MM.1S (cell line): ENCODE data around the gene RIOK2.
"Not testable (repeated sequence)": the region's sequence is repeated elsewhere in the genome, so short reads cannot be mapped to it uniquely, and the experiment has no call there.

Source experiments
- DNase-seq: peaks from one replicate; pipeline ENCODE4 v3.0.0-alpha.2; 2015
- H2AFZ ChIP-seq: fragments of 300-600 bp; sonication (generic); 2 replicates; pipeline ENCODE4 v1.6.0; 2016; ENCODE audit warnings: antibody characterized with exemption, low read length
- H3F3A ChIP-seq: fragments of 300-600 bp; sonication (generic); 2 replicates; pipeline ENCODE4 v1.6.1; 2016; ENCODE audit warnings: mild to moderate bottlenecking, antibody characterized with exemption, low read length, moderate library complexity, mixed read lengths; ENCODE audit not compliant: insufficient read depth
- H3K27ac ChIP-seq: fragments of 300-600 bp; sonication (generic); 2 replicates; pipeline ENCODE4 v1.5.1; 2016; ENCODE audit warnings: mild to moderate bottlenecking, low read length
- H3K27me3 ChIP-seq: fragments of 300-600 bp; sonication (generic); replicated peaks from 2 replicates; pipeline ENCODE4 v1.6.0; 2016; ENCODE audit warnings: low read length; ENCODE audit not compliant: insufficient read depth
- H3K36me3 ChIP-seq: fragments of 300-600 bp; sonication (generic); replicated peaks from 2 replicates; pipeline ENCODE4 v1.6.1; 2016; ENCODE audit warnings: mild to moderate bottlenecking, low read length, mixed read lengths; ENCODE audit not compliant: insufficient read depth
- H3K4me1 ChIP-seq: fragments of 300-600 bp; sonication (generic); 2 replicates; pipeline ENCODE4 v1.6.1; 2016; ENCODE audit warnings: low read length, mixed read lengths
- H3K4me2 ChIP-seq: fragments of 300-600 bp; sonication (generic); 2 replicates; pipeline ENCODE4 v1.6.0; 2016; ENCODE audit warnings: low read depth, low read length
- H3K4me3 ChIP-seq: fragments of 300-600 bp; sonication (generic); 2 replicates; pipeline ENCODE4 v1.5.1; 2016; ENCODE audit warnings: low read length, mixed read lengths
- H3K79me2 ChIP-seq: fragments of 300-600 bp; sonication (generic); 2 replicates; pipeline ENCODE4 v1.6.1; 2016; ENCODE audit warnings: mixed run types, low read length, mixed read lengths
- H3K9ac ChIP-seq: fragments of 300-600 bp; sonication (generic); 2 replicates; pipeline ENCODE4 v1.6.1; 2016; ENCODE audit warnings: low read length, mixed read lengths
- H3K9me2 ChIP-seq: fragments of 300-600 bp; sonication (generic); replicated peaks from 2 replicates; pipeline ENCODE4 v1.6.1; 2016; ENCODE audit warnings: mild to moderate bottlenecking, low read length, mixed read lengths; ENCODE audit not compliant: insufficient read depth
- H3K9me3 ChIP-seq: fragments of 300-600 bp; sonication (generic); replicated peaks from 2 replicates; pipeline ENCODE4 v1.6.1; 2016; ENCODE audit warnings: mild to moderate bottlenecking, low read length, mixed read lengths; ENCODE audit not compliant: insufficient read depth
- H4K20me1 ChIP-seq: fragments of 300-600 bp; sonication (generic); 2 replicates; pipeline ENCODE4 v1.6.1; 2016; ENCODE audit warnings: mild to moderate bottlenecking, low read length, moderate library complexity, mixed read lengths; ENCODE audit not compliant: insufficient read depth
- CTCF ChIP-seq: fragments of 300-600 bp; sonication (generic); IDR thresholded peaks from 2 replicates; pipeline ENCODE4 v1.5.1; 2016; ENCODE audit warnings: antibody characterized with exemption, low read length, mixed read lengths
- EZH2 ChIP-seq: fragments of 300-600 bp; sonication (generic); optimal IDR thresholded peaks from 2 replicates; pipeline ENCODE3; 2017; ENCODE audit warnings: low read depth, mild to moderate bottlenecking, antibody characterized with exemption, low read length, mixed read lengths
- EZH2phosphoT487 ChIP-seq: fragments of 300-600 bp; sonication (generic); IDR thresholded peaks from 2 replicates; pipeline ENCODE4 v1.6.1; 2018; ENCODE audit warnings: antibody characterized with exemption, low read length

Gene RIOK2

DNA sequence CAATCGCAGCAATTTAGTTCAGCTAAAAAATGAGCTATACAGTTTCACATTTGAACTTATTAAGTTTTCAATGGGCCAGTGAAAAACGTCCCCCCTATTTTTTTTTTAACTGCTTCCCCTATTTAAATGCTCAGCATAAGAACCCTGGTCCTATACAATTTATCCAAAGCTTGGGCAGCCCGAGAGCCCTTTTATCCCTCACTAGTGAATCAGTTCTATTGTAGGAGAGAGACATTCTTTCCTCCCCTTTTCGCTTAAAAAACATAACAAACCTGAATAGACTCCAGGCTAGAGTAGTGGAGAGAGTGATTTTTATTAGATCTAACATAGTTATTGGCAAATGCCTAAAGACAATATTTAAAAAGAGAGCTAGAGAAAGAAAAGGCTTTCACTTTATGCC is 42.0 kb downstream of the RIOK2 start:
- no peaks in the 10 kb centered on the region for H3K79me2 ChIP-seq
- H3K27ac ChIP-seq, result no peak overlapping the region
- H3K36me3 ChIP-seq, result no peaks in the 10 kb centered on the region
- H3K4me2 ChIP-seq, result no peak overlapping the region
- H3K4me3 ChIP-seq, result no peak overlapping the region
- no peak for DNase-seq
- H4K20me1 ChIP-seq, result no peaks in the 10 kb centered on the region
- no peaks in the 10 kb centered on the region for H3K9me3 ChIP-seq
- TF ChIP-seq EZH2, result no peak
- H3K4me1 ChIP-seq, result no peaks in the 10 kb centered on the region
- no peaks in the 10 kb centered on the region for H3K9me2 ChIP-seq
- H2AFZ ChIP-seq, result no peak overlapping the region
- H3K9ac ChIP-seq, result no peak overlapping the region
- H3F3A ChIP-seq, result no peaks in the 10 kb centered on the region
- H3K27me3 ChIP-seq, result no peaks in the 10 kb centered on the region

- H2AFZ ChIP-seq, H3K27ac ChIP-seq, H3K4me1 ChIP-seq, H3K9ac ChIP-seq, H4K20me1 ChIP-seq, H3K27me3 ChIP-seq, H3F3A ChIP-seq, DNase-seq, H3K4me2 ChIP-seq, H3K9me3 ChIP-seq, H3K79me2 ChIP-seq, H3K36me3 ChIP-seq, H3K9me2 ChIP-seq, H3K4me3 ChIP-seq: not testable (repeated sequence)
Measured at GRCh38 chr5:97140250-97140649, 42.8 kb downstream of the RIOK2 start.

GRCh38 chr5:97136475-97136874 is 46.6 kb downstream of the RIOK2 start:
- H3K9me3 ChIP-seq, result no peaks in the 10 kb centered on the region
- no peak overlapping the region for H3K9ac ChIP-seq
- no peak for DNase-seq
- no peaks in the 10 kb centered on the region for H4K20me1 ChIP-seq
- H3K4me3 ChIP-seq, result no peak overlapping the region
- no peaks in the 10 kb centered on the region for H3K36me3 ChIP-seq
- no peak overlapping the region for H3K4me2 ChIP-seq
- no peaks in the 10 kb centered on the region for H3K4me1 ChIP-seq
- no peak overlapping the region for H2AFZ ChIP-seq
- no peaks in the 10 kb centered on the region for H3K79me2 ChIP-seq
- TF ChIP-seq EZH2phosphoT487 (no peak), EZH2 (no peak), CTCF (no peak)
- no peak overlapping the region for H3K27ac ChIP-seq
- H3F3A ChIP-seq, result no peaks in the 10 kb centered on the region
- no peaks in the 10 kb centered on the region for H3K27me3 ChIP-seq
- H3K9me2 ChIP-seq, result no peaks in the 10 kb centered on the region

DNA sequence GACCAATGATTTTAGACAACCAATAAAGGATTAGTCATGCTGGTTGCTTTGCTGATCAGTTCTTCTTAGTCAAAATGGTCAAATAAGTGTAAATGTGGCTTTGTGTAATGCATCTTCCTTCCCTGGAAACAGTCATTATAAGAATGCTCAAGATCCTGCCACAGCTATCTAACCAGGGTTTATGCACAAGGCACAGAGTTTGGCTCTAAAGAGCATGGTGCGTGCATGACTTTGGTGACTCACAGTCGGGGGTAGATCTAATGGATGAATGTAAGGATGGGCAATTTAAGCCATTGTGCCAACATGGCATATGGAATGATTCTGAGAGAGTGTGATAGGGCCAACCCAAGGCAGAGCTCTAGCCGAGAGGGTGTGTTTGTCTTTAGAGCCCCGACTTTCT is 47.2 kb downstream of the RIOK2 start:
- no peak overlapping the region for H3K27ac ChIP-seq
- no peaks in the 10 kb centered on the region for H3K9me3 ChIP-seq
- no peaks in the 10 kb centered on the region for H3K36me3 ChIP-seq
- no peak overlapping the region for H2AFZ ChIP-seq
- H3K9me2 ChIP-seq, result no peaks in the 10 kb centered on the region
- H3F3A ChIP-seq, result no peaks in the 10 kb centered on the region
- TF ChIP-seq EZH2phosphoT487 (no peak), CTCF (no peak), EZH2 (no peak)
- H3K4me2 ChIP-seq, result no peak overlapping the region
- H4K20me1 ChIP-seq, result no peaks in the 10 kb centered on the region
- no peaks in the 10 kb centered on the region for H3K79me2 ChIP-seq
- no peaks in the 10 kb centered on the region for H3K27me3 ChIP-seq
- no peaks in the 10 kb centered on the region for H3K4me1 ChIP-seq
- no peak for DNase-seq
- no peak overlapping the region for H3K9ac ChIP-seq
- H3K4me3 ChIP-seq, result no peak overlapping the region
